22Rv1 (cell line): ENCODE data around the gene TLR5.

ENCODE experiments used
- ZFX ChIP-seq: fragments of 450-650 bp; IDR thresholded peaks from 2 replicates; pipeline ENCODE4 v1.6.1; 2017; ENCODE audit warnings: antibody characterized with exemption, borderline replicate concordance
- TF ChIP-seq, protein P1 (sequence below): fragments of 450-650 bp; IDR thresholded peaks from 2 replicates; pipeline ENCODE4 v1.5.1; 2017; ENCODE audit warnings: mild to moderate bottlenecking

DNA sequence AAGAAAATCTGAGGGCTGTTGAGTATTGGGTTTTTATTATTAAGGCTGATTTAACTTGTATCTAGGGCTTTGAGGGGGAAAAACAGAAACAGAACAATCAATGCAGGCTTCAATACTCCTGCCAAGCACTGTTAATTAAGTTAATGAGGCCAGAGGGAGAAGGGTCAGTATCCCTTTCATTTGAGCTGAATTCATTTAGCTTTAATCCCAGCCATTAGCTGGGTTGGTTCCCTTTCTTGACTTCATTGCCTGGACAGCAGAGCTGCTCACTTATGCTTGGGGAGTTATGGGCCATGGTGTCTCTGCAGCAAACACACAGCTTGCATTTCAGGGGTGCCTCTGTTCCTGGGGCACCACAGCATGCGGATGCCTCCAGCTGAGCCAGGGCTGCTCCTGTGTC lies 16.3 kb downstream of the TLR5 start:
- TF ChIP-seq, protein P1, sequence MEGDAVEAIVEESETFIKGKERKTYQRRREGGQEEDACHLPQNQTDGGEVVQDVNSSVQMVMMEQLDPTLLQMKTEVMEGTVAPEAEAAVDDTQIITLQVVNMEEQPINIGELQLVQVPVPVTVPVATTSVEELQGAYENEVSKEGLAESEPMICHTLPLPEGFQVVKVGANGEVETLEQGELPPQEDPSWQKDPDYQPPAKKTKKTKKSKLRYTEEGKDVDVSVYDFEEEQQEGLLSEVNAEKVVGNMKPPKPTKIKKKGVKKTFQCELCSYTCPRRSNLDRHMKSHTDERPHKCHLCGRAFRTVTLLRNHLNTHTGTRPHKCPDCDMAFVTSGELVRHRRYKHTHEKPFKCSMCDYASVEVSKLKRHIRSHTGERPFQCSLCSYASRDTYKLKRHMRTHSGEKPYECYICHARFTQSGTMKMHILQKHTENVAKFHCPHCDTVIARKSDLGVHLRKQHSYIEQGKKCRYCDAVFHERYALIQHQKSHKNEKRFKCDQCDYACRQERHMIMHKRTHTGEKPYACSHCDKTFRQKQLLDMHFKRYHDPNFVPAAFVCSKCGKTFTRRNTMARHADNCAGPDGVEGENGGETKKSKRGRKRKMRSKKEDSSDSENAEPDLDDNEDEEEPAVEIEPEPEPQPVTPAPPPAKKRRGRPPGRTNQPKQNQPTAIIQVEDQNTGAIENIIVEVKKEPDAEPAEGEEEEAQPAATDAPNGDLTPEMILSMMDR, result no peak
- no peak for TF ChIP-seq ZFX
